Measurements from ENCODE around the gene KCNT1.

Gene KCNT1

GRCh38 chr9:135673941-135674340 lies 28.0 kb upstream of the KCNT1 start:
- no peak for DNase-seq

DNA sequence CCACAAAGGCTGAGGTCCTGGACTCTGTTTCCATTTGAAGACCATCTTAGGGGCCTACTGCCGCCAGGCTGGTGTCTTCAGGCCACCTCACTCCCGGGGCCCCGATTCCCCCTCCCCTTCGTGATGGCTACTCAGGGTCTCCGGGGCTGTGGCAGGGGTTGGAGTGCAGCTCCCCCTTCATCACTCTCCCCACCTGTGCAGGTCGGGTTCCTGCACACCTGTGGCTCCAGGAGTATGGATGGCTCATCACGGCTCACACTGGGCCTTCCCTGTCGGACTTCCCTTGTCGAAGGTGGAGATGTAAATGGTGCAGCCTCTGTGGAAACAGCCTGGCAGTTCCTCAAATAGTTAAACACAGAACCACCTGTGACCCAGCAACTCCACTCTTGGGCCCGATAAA lies 27.0 kb upstream of the KCNT1 start:
- no peak for DNase-seq

DNA sequence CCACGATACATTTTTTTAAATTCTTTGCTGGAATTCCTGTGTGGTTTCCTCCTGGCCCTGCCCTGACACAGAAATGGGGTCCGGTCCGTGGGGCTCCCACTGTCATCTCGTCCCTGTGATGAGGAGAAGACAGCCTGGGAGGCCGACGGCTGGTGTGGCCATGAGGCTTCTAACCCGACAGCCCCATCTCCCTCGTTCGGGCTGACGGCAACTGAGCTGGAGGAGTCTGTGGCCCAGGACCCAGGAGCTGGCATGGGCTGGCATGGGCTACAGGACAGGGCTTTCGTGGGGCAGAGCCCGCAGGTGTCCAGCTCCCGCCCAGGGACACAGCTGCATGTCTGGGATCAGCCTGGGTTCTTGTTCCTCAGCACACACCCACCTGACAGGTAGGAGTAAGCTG lies 25.1 kb upstream of the KCNT1 start:
- DNase-seq: no peak

GRCh38 chr9:135677641-135678168 lies 24.3 kb upstream of the KCNT1 start:
- no peak for DNase-seq

- no peak for DNase-seq
These were observed 23.6 kb upstream of the KCNT1 start for GRCh38 chr9:135678236-135679017.

- no peak for DNase-seq
These were observed 21.9 kb upstream of the KCNT1 start for GRCh38 chr9:135680056-135680455.

DNA sequence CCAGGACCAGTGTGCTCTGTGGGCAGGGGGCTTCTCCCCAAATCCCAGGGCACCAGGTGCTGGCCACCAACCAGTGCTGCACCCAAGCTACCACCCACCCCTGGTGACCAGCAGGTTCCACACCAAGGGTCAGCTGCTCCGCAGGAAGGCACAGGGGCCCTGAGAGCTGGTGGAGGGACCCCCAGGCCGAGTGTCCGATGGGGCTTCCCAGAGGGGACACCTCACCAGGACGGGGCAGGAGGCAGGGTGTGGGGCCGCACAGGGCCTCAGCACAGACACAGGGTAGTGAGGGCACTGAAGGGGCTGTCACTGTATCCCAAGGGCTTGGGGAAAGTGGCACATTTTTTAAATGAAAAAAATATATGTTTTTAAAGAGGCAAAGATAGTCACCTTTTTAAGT lies 20.8 kb upstream of the KCNT1 start:
- DNase-seq: no peak

DNA sequence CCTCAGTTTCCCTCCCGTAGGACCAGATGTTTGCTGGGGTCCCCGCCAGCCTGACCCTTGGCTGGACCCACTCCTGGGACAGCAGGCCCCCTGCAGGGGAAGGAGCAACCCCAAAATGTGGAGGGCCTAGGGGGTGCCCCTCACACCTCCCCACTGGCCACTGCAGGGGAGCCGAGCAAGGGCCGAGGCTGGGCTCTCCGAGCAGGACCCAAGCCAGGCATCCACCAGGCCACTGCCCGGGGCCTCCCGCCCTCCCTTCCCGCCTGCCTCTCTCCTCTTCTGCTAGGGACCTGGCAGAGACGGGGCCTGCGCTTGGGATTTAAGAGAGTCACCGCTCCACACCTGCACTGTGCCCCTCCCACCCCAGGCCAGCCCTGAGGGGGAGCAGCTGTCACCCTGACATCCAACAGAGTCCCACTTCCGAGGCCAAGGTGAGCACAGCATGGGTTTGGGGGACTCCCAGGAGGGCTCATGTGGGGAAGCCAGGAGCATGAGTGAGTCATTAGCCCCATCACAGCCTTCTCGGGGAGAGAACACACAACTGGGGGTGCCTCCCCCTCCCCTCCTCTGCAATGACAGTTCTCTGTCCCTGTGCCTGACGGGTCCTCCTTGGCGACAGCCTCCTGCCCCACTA lies 18.5 kb upstream of the KCNT1 start:
- no peak for DNase-seq

GRCh38 chr9:135684691-135685090 lies 17.3 kb upstream of the KCNT1 start:
- no peak for DNase-seq

DNA sequence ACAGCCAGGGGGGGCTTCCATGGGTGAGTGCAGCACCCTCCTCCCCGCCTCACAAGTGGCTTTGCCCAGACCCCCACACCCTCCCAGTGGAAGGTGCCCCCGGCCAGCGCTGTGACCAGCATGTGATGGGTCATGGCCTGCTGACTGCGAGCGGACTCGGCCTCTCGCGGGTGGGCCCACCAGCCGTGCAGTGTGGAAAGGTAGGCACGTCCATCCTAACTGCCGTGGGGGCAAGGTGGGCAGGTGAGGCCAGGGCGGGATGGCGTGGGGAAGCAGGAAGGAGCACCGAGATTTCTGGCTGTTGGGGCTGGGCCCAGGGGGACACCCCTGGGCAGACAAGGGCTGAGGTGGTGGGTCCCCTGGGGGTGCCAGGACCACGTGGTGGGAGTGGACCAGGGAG lies 14.8 kb upstream of the KCNT1 start:
- no peak for DNase-seq

DNA sequence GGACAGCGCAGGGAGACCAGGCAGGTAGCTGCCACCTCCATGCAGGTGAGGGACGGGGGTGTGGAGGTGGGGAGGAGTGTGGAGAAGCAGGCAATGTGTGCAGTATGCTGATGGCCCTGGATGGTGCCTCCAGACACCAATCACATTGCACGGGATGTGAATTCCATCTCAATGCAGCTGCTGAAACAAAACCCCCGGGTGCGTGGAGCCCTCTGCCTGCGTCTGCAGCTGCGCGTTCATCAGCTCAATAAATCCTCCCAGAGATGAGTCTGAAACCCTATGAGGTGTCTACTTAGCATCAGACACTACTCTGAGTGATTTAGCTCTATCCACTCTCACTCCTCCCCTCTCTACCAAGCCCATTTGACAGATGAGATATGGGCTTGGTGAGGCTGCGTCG lies 13.0 kb upstream of the KCNT1 start:
- no peak for DNase-seq

GRCh38 chr9:135690836-135691570 lies 11.0 kb upstream of the KCNT1 start:
- no peak for DNase-seq

DNA sequence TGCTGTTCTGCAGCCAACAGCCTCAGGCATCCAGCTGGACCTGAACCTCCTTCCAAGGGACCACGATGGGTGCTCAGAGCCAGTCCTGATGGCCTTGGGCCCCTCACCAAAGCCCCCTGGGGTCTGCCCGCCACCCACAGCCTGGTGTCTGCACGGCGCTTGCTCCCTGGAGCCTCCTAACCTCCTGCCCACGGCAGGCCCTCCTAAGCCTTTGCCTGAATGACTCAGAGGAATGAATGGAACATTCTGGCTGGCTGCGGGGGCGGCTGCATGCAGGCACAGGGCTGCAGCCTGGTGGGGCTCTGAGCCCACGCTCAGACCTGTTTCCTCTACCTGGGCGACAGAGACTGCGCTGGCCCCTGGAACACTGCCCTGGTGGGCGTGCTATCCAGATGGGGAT lies 9.6 kb upstream of the KCNT1 start:
- no peak for DNase-seq

DNA sequence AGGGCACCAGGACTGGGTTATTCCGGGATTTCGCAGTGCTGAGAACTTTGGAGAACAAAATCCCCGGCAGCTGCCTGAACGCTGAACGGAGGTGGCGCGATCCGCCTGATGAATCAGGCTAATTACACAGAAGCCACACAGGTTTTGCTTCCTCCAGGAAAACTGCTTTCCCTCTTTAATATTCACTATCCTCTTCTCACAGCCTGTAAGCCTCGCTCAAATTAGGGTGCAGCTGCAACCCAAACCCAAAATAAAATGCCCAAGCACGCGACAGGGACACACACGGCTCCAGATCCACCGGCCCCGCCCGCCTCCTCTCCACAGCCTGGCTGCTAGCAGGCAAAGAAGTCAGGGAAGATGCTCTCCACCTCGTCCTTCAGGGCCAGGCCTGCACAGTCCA lies 8.7 kb upstream of the KCNT1 start:
- DNase-seq: no peak

- no peak for DNase-seq
These were observed 8.2 kb upstream of the KCNT1 start for GRCh38 chr9:135693771-135694170.

DNA sequence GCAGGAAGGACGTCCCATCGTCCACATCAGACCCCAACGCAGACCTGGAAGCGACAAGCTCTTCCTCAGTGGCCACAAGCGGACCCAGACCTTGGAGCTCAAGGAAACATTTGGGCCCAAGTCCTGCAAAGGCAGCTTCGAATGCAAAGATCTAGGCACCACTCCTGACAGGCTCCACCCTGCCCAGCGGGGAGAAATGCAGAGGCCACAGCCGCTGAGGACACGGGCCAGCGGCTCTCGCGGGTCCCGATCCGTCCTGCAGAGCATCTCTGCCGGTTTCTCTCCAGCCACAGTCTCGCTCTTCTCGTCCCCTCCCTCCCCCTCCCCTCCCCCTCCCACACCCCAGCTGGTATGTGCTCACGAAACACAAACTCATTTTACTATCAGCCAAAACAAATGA lies 7.6 kb upstream of the KCNT1 start:
- DNase-seq: no peak

- no peak for DNase-seq
These were observed 6.9 kb upstream of the KCNT1 start for GRCh38 chr9:135695036-135695435.

- DNase-seq: no peak
These were observed 6.3 kb upstream of the KCNT1 start for GRCh38 chr9:135695642-135696041.

DNA sequence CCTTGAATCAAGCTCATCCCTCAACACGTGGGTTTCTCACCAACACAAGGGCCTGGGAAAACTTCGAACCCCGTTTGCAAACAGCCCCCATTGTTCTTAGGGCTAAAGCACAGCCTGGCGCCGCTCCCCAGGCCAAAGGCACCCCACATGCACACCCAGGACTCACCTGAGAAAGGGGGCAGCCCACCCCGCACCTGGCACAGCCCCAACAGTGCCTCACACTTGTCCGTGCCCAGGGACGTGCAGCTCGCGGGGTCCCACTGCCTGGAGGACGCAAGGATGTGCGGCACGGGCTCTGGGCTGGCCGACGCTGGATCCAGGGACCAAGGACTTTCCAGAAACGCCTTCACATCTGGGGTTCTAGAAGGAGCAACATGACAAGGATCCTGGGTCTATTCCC lies 5.5 kb upstream of the KCNT1 start:
- DNase-seq: no peak

DNA sequence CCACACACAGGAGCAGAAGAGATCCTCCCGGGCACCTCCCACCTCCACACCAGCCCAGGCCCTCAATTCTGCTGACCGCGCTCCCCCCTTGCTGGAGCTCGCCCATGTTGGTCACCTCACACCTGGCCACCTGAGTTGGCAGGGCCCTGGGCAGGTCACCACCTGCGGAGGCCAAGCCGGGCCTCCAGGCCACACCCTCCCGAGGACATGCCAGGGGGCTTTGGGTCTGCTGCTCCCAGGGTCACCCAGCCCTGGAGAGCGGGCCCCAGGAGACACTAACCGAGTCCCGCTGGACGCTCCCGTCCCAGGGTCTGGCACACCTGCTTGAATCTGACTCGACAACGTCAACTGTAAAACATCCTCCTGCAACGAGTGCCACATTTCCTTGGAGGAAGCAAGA lies 4.8 kb upstream of the KCNT1 start:
- no peak for DNase-seq

DNA sequence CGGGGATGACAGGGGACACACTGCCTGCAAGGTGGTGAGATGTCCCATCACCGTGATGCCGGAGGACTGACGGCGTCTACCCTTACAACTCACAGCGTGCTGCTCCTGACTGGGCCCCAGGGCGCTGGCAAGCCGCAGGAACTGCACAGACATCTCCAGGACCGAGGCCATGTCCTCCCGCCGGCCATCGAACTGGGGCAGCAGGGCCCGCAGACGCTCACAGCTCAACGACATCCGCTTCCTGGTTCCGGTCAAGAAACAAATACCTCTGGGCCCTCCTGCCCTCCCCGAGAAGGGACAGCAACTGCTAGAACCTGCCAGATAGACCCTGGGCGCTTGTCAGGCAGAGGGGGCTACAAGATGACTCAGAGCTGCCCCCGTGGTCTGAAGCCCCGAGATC lies 3.7 kb upstream of the KCNT1 start:
- DNase-seq: no peak

GRCh38 chr9:135698767-135699166 lies 3.2 kb upstream of the KCNT1 start:
- DNase-seq: no peak

- no peak for DNase-seq
These were observed 2.5 kb upstream of the KCNT1 start, which contains the start of gene SOHLH1 for GRCh38 chr9:135699440-135699839. TSS of gene SOHLH1 (minus strand) at chr9:135699481. CDS start at chr9:135699467, 14 bp downstream.

GRCh38 chr9:135700525-135700924 lies 1.5 kb upstream of the KCNT1 start:
- DNase-seq: no peak
